ENCODE measurements around the gene MAP3K2.

Gene MAP3K2

GRCh38 chr2:127256381-127256780, 131.4 kb downstream of the MAP3K2 start:
- Histone ChIP-seq H4K20me1 (ENCODE audit: control insufficient read depth, insufficient read depth, low read depth, low read length) (no peaks in the 10 kb centered on the region), H3K4me2 (ENCODE audit: low read length) (no peak overlapping the region), H3K9me2 (replicated peaks; ENCODE audit: control insufficient read depth, low read length) (no peaks in the 10 kb centered on the region), H3K4me3 (ENCODE audit: low read length) (no peak overlapping the region), H3K4me1 (ENCODE audit: control insufficient read depth, low read length) (no peaks in the 10 kb centered on the region), H3F3A (ENCODE audit: control insufficient read depth, insufficient read depth) (no peaks in the 10 kb centered on the region), H3K79me2 (ENCODE audit: control insufficient read depth, low read length) (no peaks in the 10 kb centered on the region), H3K27me3 (ENCODE audit: control insufficient read depth, low read length) (no peaks in the 10 kb centered on the region), H3K9me3 (ENCODE audit: control insufficient read depth, insufficient read depth, low read length) (no peaks in the 10 kb centered on the region), H3K36me3 (ENCODE audit: control insufficient read depth, low read length) (peaks cover 47% of the 10 kb centered on the region), H3K27ac (ENCODE audit: low read depth, low read length) (no peak overlapping the region)
- no peak for TF ChIP-seq EZH2phosphoT487 (IDR thresholded peaks at IDR 0.05; ENCODE audit: borderline replicate concordance, low read length)
- TF ChIP-seq, protein P1, sequence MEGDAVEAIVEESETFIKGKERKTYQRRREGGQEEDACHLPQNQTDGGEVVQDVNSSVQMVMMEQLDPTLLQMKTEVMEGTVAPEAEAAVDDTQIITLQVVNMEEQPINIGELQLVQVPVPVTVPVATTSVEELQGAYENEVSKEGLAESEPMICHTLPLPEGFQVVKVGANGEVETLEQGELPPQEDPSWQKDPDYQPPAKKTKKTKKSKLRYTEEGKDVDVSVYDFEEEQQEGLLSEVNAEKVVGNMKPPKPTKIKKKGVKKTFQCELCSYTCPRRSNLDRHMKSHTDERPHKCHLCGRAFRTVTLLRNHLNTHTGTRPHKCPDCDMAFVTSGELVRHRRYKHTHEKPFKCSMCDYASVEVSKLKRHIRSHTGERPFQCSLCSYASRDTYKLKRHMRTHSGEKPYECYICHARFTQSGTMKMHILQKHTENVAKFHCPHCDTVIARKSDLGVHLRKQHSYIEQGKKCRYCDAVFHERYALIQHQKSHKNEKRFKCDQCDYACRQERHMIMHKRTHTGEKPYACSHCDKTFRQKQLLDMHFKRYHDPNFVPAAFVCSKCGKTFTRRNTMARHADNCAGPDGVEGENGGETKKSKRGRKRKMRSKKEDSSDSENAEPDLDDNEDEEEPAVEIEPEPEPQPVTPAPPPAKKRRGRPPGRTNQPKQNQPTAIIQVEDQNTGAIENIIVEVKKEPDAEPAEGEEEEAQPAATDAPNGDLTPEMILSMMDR (IDR thresholded peaks at IDR 0.05; ENCODE audit: low read depth, low read length, poor library complexity, severe bottlenecking): no peak

DNA sequence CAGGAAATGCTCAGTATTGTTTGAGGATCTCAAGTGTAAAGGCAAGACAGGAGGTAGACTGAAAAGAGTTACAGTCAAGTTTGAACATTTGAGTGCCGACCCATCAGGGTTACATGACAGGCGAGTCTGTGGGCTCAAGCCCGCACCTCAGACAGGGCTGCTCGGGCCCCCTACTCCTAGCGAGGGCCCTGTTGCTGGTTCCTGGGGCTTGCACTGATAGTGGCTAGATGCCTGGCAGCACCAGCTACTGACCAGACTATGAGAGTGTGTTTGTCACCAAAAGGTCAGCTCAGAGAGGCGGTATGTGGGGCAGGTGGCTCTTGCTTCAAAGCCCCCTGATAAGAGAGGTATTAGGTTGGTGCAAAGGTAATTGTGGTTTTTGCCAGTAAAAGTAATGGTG, 132.1 kb downstream of the MAP3K2 start:
- H3K27me3 ChIP-seq (ENCODE audit: control insufficient read depth, low read length): no peaks in the 10 kb centered on the region
- H3K27ac ChIP-seq (ENCODE audit: low read depth, low read length): no peak overlapping the region
- H4K20me1 ChIP-seq (ENCODE audit: control insufficient read depth, insufficient read depth, low read depth, low read length): no peaks in the 10 kb centered on the region
- H3K9me3 ChIP-seq (ENCODE audit: control insufficient read depth, insufficient read depth, low read length): no peaks in the 10 kb centered on the region
- no peak overlapping the region for H3K4me3 ChIP-seq (ENCODE audit: low read length)
- no peak for TF ChIP-seq EZH2phosphoT487 (IDR thresholded peaks at IDR 0.05; ENCODE audit: borderline replicate concordance, low read length)
- TF ChIP-seq, protein P1 (IDR thresholded peaks at IDR 0.05; ENCODE audit: low read depth, low read length, poor library complexity, severe bottlenecking): no peak
- no peak overlapping the region for H3K4me2 ChIP-seq (ENCODE audit: low read length)
- no peaks in the 10 kb centered on the region for H3K4me1 ChIP-seq (ENCODE audit: control insufficient read depth, low read length)
- no peaks in the 10 kb centered on the region for H3K9me2 ChIP-seq (replicated peaks; ENCODE audit: control insufficient read depth, low read length)
- H3K79me2 ChIP-seq (ENCODE audit: control insufficient read depth, low read length): no peaks in the 10 kb centered on the region
- H3K36me3 ChIP-seq (ENCODE audit: control insufficient read depth, low read length): peaks cover 41% of the 10 kb centered on the region
- no peaks in the 10 kb centered on the region for H3F3A ChIP-seq (ENCODE audit: control insufficient read depth, insufficient read depth)

- Histone ChIP-seq H3K9me2 (replicated peaks; ENCODE audit: control insufficient read depth, low read length) (no peaks in the 10 kb centered on the region), H3K27me3 (ENCODE audit: control insufficient read depth, low read length) (no peaks in the 10 kb centered on the region), H3K27ac (ENCODE audit: low read depth, low read length) (no peak overlapping the region), H3K79me2 (ENCODE audit: control insufficient read depth, low read length) (no peaks in the 10 kb centered on the region), H3K4me3 (ENCODE audit: low read length) (no peak overlapping the region), H3F3A (ENCODE audit: control insufficient read depth, insufficient read depth) (no peaks in the 10 kb centered on the region), H4K20me1 (ENCODE audit: control insufficient read depth, insufficient read depth, low read depth, low read length) (no peaks in the 10 kb centered on the region), H3K9me3 (ENCODE audit: control insufficient read depth, insufficient read depth, low read length) (no peaks in the 10 kb centered on the region), H3K4me1 (ENCODE audit: control insufficient read depth, low read length) (no peaks in the 10 kb centered on the region), H3K4me2 (ENCODE audit: low read length) (no peak overlapping the region), H3K36me3 (ENCODE audit: control insufficient read depth, low read length) (peaks cover 35% of the 10 kb centered on the region)
- no peak for TF ChIP-seq EZH2phosphoT487 (IDR thresholded peaks at IDR 0.05; ENCODE audit: borderline replicate concordance, low read length)
- TF ChIP-seq, protein P1 (IDR thresholded peaks at IDR 0.05; ENCODE audit: low read depth, low read length, poor library complexity, severe bottlenecking): no peak
These were observed 132.6 kb downstream of the MAP3K2 start for GRCh38 chr2:127255146-127255545.
